Stimulated activated CD4-positive, alpha-beta T cell treated with anti-CD3 and anti-CD28 coated beads, Interleukin-12 subunit alpha, Interleukin-12 subunit beta, amount 100 ng/mL, for 24 hours (primary cell): ENCODE results near the gene HIVEP3.

Experiments
- DNase-seq, 2 experiments: peaks; one replicate each; pipeline ENCODE4 v3.0.0-alpha.2; 2020; ENCODE audit warnings: low read depth in 2 of 2

The HIVEP3 gene

GRCh38 chr1:41615981-41616380 lies 302.7 kb downstream of the HIVEP3 start:
- no peak for DNase-seq

- no peak for DNase-seq
These were observed 303.4 kb downstream of the HIVEP3 start for GRCh38 chr1:41615316-41615715.

- DNase-seq: no peak
These were observed 303.9 kb downstream of the HIVEP3 start for GRCh38 chr1:41614818-41615217.

- DNase-seq: no peak
These were observed 304.8 kb downstream of the HIVEP3 start for GRCh38 chr1:41613689-41614574.

GRCh38 chr1:41612953-41613352 lies 305.8 kb downstream of the HIVEP3 start:
- DNase-seq: no peak

GRCh38 chr1:41611932-41612450 lies 306.7 kb downstream of the HIVEP3 start:
- DNase-seq: no peak

- DNase-seq: no peak
These were observed 307.4 kb downstream of the HIVEP3 start for GRCh38 chr1:41611068-41611931.

- DNase-seq: no peak
These were observed 308.4 kb downstream of the HIVEP3 start for GRCh38 chr1:41610361-41610760.

- DNase-seq: no peak
These were observed 309.4 kb downstream of the HIVEP3 start for GRCh38 chr1:41609166-41609883.

GRCh38 chr1:41608211-41608610 lies 310.5 kb downstream of the HIVEP3 start:
- no peak for DNase-seq

- no peak for DNase-seq
These were observed 310.9 kb downstream of the HIVEP3 start for GRCh38 chr1:41607808-41608207.

GRCh38 chr1:41599912-41600311 lies 318.8 kb downstream of the HIVEP3 start:
- DNase-seq: no peak

GRCh38 chr1:41598325-41598724 lies 320.4 kb downstream of the HIVEP3 start:
- DNase-seq: no peak

- no peak for DNase-seq
These were observed 326.1 kb downstream of the HIVEP3 start for GRCh38 chr1:41592451-41593125.

- no peak for DNase-seq
These were observed 326.8 kb downstream of the HIVEP3 start for GRCh38 chr1:41591891-41592290.

GRCh38 chr1:41590331-41590730 lies 328.4 kb downstream of the HIVEP3 start:
- no peak for DNase-seq

- DNase-seq: no peak
These were observed 329.3 kb downstream of the HIVEP3 start for GRCh38 chr1:41589395-41589794.

- DNase-seq: no peak
These were observed 330.3 kb downstream of the HIVEP3 start for GRCh38 chr1:41588334-41588875.

GRCh38 chr1:41587791-41588190 lies 330.9 kb downstream of the HIVEP3 start:
- DNase-seq: no peak

GRCh38 chr1:41586230-41586629 lies 332.5 kb downstream of the HIVEP3 start:
- DNase-seq: no peak
